Endothelial cell (in vitro differentiated cells): ENCODE measurements around the gene DYDC1. TPM values are rescaled to one million over a fixed set of nuclear protein-coding genes. Genes with fewer than 3 reads are reported as not detected.
"Not testable (repeated sequence)": the region's sequence is repeated elsewhere in the genome, so short reads cannot be mapped to it uniquely, and the experiment has no call there.

Source experiments
- DNase-seq: peaks from one replicate; pipeline ENCODE4 v3.0.0; 2021; ENCODE audit warnings: low spot score
- H3K27ac Mint-ChIP-seq: one replicate; pipeline ENCODE4 v1.8.0; 2021; ENCODE audit warnings: mixed read lengths, inconsistent platforms; ENCODE audit not compliant: unreplicated experiment
- H3K27me3 Mint-ChIP-seq: one replicate; pipeline ENCODE4 v1.8.0; 2021; ENCODE audit warnings: mild to moderate bottlenecking, moderate library complexity, mixed read lengths, inconsistent platforms; ENCODE audit not compliant: unreplicated experiment
- H3K36me3 Mint-ChIP-seq: one replicate; pipeline ENCODE4 v1.8.0; 2021; ENCODE audit warnings: mild to moderate bottlenecking, low read depth, mixed read lengths, inconsistent platforms; ENCODE audit not compliant: unreplicated experiment
- H3K4me1 Mint-ChIP-seq: one replicate; pipeline ENCODE4 v1.8.0; 2021; ENCODE audit warnings: mild to moderate bottlenecking, mixed read lengths, inconsistent platforms; ENCODE audit not compliant: unreplicated experiment
- H3K4me3 Mint-ChIP-seq: one replicate; pipeline ENCODE4 v1.8.0; 2021; ENCODE audit warnings: mild to moderate bottlenecking, mixed read lengths, inconsistent platforms; ENCODE audit not compliant: unreplicated experiment
- H3K9me3 Mint-ChIP-seq: one replicate; pipeline ENCODE4 v1.8.0; 2021; ENCODE audit warnings: mixed read lengths, inconsistent platforms; ENCODE audit not compliant: unreplicated experiment
- total RNA-seq: library from RNA; stranded (reverse); fragmentation: NEBNext Ultra II Directional; extraction: Animal tissue kit (Norgen Biotek cat#: 25700); gene quantifications from one replicate; pipeline ENCODE4 v1.2.1, GENCODE V29; 2021; ENCODE audit not compliant: unreplicated experiment
- TF ChIP-seq, protein P1 (sequence below): fragments of 200-600 bp; sonication (generic); IDR thresholded peaks from one replicate; pipeline ENCODE4 v1.5.0; 2021; ENCODE audit warnings: antibody characterized with exemption; ENCODE audit not compliant: unreplicated experiment

The DYDC1 gene
- total RNA-seq, 1 donor from 2014 or later, result not detected

DNA sequence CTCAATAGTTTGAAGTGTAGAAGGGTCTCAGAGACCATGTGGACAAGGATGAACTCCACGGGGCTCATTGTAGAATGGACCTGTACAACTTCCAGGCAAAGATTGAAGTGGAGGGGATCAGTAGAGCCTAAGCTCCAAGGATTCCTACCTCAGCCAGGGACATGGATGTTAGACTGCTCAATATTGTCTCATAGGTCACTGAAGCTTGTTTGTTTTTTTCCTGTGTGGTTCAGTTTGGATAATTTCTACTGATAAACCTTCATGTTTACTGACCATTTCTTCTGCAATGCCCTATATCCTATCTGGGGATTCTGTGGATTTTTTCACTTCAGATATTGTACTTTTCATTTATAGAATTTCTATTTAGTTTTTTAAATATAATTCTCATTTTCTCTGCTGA, 9.0 kb upstream of the DYDC1 start:
- TF ChIP-seq, protein P1, sequence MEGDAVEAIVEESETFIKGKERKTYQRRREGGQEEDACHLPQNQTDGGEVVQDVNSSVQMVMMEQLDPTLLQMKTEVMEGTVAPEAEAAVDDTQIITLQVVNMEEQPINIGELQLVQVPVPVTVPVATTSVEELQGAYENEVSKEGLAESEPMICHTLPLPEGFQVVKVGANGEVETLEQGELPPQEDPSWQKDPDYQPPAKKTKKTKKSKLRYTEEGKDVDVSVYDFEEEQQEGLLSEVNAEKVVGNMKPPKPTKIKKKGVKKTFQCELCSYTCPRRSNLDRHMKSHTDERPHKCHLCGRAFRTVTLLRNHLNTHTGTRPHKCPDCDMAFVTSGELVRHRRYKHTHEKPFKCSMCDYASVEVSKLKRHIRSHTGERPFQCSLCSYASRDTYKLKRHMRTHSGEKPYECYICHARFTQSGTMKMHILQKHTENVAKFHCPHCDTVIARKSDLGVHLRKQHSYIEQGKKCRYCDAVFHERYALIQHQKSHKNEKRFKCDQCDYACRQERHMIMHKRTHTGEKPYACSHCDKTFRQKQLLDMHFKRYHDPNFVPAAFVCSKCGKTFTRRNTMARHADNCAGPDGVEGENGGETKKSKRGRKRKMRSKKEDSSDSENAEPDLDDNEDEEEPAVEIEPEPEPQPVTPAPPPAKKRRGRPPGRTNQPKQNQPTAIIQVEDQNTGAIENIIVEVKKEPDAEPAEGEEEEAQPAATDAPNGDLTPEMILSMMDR, result no peak
- no peak overlapping the region for H3K27ac Mint-ChIP-seq
- H3K4me1 Mint-ChIP-seq, result no peaks in the 10 kb centered on the region
- DNase-seq, result no peak
- peaks cover 4% of the 10 kb centered on the region for H3K27me3 Mint-ChIP-seq
- no peak overlapping the region for H3K4me3 Mint-ChIP-seq
- peaks cover 8% of the 10 kb centered on the region for H3K36me3 Mint-ChIP-seq
- peaks cover 5% of the 10 kb centered on the region for H3K9me3 Mint-ChIP-seq

DNA sequence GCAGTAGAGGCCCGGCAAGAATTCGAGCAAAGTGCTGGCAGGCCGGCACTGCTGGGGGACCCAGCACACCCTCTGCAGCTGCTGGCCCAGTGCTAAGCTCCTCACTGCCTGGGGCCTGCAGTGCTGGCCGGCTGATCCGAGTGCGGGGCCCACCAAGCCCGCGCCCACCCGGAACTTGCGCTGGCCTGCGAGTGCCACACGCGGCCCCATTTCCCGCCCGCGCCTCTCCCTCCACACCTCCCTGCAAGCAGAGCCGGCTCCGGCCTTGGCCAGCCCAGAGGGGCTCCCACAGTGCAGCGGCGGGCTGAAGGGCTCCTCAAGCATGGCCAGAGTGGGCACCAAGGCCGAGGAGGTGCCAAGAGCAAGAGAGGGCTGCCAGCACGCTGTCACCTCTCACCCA, 3.1 kb upstream of the DYDC1 start:
- no peak overlapping the region for H3K4me3 Mint-ChIP-seq
- peaks cover 4% of the 10 kb centered on the region for H3K9me3 Mint-ChIP-seq
- no peaks in the 10 kb centered on the region for H3K4me1 Mint-ChIP-seq
- no peaks in the 10 kb centered on the region for H3K36me3 Mint-ChIP-seq
- H3K27ac Mint-ChIP-seq, result no peak overlapping the region
- no peak for DNase-seq
- H3K27me3 Mint-ChIP-seq, result peaks cover 13% of the 10 kb centered on the region
- TF ChIP-seq, protein P1, result no peak

- not testable (repeated sequence) for H3K4me1 Mint-ChIP-seq, H3K36me3 Mint-ChIP-seq, H3K27ac Mint-ChIP-seq, H3K4me3 Mint-ChIP-seq, H3K9me3 Mint-ChIP-seq, DNase-seq
- H3K27me3 Mint-ChIP-seq, result peaks cover 13% of the 10 kb centered on the region
Measured at GRCh38 chr10:80358925-80359324, 2.4 kb upstream of the DYDC1 start.

DNA sequence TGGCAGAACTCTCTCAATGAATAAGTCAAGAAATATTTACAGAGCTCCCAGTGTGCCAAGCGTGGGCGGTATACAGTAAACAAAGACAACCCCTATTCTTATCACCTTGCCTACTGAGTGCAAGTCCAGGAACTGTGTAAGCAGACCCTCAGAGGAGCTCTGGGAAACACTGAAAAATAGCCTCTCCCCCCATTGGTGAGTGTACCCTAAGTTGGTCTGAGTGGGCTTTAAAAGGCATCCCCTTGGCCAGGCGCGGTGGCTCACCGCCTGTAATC, 1.2 kb upstream of the DYDC1 start:
- Mint-ChIP-seq H3K36me3 (no peaks in the 10 kb centered on the region), H3K4me3 (peak overlapping the region; percentile 91), H3K9me3 (peaks cover 4% of the 10 kb centered on the region), H3K27ac (no peak overlapping the region), H3K27me3 (peaks cover 13% of the 10 kb centered on the region), H3K4me1 (no peaks in the 10 kb centered on the region)
- TF ChIP-seq, protein P1, result no peak
- DNase-seq, result no peak

- Mint-ChIP-seq H3K4me3 (peak overlapping the region; percentile 91), H3K36me3 (no peaks in the 10 kb centered on the region), H3K27ac (peak overlapping the region; percentile 30), H3K27me3 (peaks cover 13% of the 10 kb centered on the region), H3K9me3 (peaks cover 4% of the 10 kb centered on the region), H3K4me1 (no peaks in the 10 kb centered on the region)
- TF ChIP-seq, protein P1, result no peak
- peak; percentile 24 for DNase-seq
Measured at GRCh38 chr10:80356989-80357850, 665 bp upstream of the DYDC1 start.
